ENCODE results near the gene SMIM33. TPM values are rescaled to one million over a fixed set of nuclear protein-coding genes. Genes with fewer than 3 reads are reported as not detected.

Gene SMIM33
- total RNA-seq, 4 donors from 2014 or later: 0.55 to 0.64 TPM; not detected in 2

DNA sequence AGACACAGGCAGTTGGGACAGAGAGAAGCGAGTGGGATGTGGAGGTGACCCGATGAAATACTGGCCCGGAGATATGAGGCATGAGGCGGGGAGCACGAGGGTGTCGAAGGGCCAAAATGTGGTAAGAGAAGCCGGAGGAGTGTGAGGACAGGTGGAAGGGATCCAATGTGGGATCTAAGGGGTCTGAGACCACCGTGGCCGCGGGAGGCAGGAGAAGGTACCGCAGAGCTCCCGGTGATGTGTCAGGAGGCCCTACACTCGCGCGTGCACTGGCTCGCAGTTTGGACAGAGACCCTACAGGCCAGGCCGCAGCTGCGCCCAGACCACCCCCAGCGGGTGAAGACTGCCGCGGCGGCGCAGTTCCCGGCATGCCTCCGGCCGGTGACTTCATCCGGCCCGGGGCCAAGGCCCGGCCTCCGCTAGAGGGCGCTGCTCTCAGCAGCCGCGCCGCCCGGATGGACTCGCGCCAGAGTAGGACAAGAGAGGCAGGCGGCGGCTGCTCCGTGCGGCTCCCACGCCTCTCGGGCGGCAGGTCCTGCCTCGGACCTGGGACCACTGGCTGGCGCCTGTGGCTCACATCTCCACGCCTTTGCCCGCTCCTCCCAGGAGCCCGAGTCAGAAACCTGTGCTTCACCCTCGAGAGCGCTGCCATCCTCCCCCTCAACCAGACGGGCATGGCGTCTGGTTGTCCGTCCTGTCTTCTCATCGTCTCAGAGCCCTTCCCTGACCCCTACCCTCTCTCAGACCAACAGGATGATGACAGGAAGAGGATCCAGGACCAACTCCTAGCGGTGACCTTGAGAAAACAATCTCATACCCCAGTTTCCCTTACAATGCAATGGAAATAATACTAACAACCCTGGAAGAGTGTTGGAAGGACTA lies 47.1 kb downstream of the SMIM33 start:
- H3K27ac ChIP-seq: peak overlapping the region; percentile 72 to 86 (median 85)
- intact Hi-C loops (cut with DNase I; ENCODE audit: low total_unique reads): no loop called here
- 5 to 24% methylated on average over 7 to 42 of the region's 56 CpGs for WGBS, 2 donors (ENCODE audit: low coverage in 1 of 2)
- H3K4me3 ChIP-seq: peak overlapping the region; percentile 34 to 56 (median 49)
- DNase-seq: peak; percentile 93
- H3K27me3 ChIP-seq: no peaks in the 10 kb centered on the region
- peaks cover 0 to 9% (median 8%) of the 10 kb centered on the region in 4 donors for H3K4me1 ChIP-seq
- in situ Hi-C loops (cut with MboI; ENCODE audit: low pct_ligation_motif_present in 1 of 4, low pct_unique_long_range_greater_than_20kb in 1 of 4, low sequenced_read_pairs in 3 of 4): loop anchor here in 3 of 4 donors (5.0 to 10.0 kb wide), 3 partner anchors 91 to 96 kb away; no protein-coding TSS in a partner anchor
- peak; percentile 79 to 91 (median 90) for TF ChIP-seq POLR2AphosphoS5 (IDR thresholded peaks at IDR 0.05)
- peak; percentile 74 for TF ChIP-seq POLR2A (IDR thresholded peaks at IDR 0.05)
- no peak for TF ChIP-seq EP300 (IDR thresholded peaks at IDR 0.05; ENCODE audit: low read depth)
- TF ChIP-seq CTCF (IDR thresholded peaks at IDR 0.05): peak; percentile 93 to 99 (median 98)
- H3K36me3 ChIP-seq: no peaks in the 10 kb centered on the region
- no peaks in the 10 kb centered on the region for H3K9me3 ChIP-seq

Small RNAs within 50 kb of the gene (small RNA-seq; reads per million reads assigned to genes)
- gene RNU5B-4P: 0 reads per million in 4 donors

Other genes with a start within 250 kb of the SMIM33 start
- 100 to 1,000 TPM in 3 of 4 donors, 10 to 100 TPM in 1; 97.3 to 190 (median 134) TPM for gene MATR3, start 177.3 kb upstream of the SMIM33 start, total RNA-seq
- 10 to 100 TPM; 13.8 to 67.3 (median 36.5) TPM for gene PAIP2, start 129.2 kb upstream of the SMIM33 start, total RNA-seq
- gene SLC23A1, start 87.7 kb upstream of the SMIM33 start, total RNA-seq: 1 to 10 TPM in 2 of 4 donors, under 1 TPM in 1, not detected in 1; 0.80 to 9.5 (median 7.4) TPM
- gene MZB1, start 81.1 kb upstream of the SMIM33 start, total RNA-seq: 10 to 100 TPM in 1 of 4 donors, 1 to 10 TPM in 1, not detected in 2; 4.0 to 39.2 TPM
- 1 to 10 TPM in 1 of 4 donors, under 1 TPM in 2, not detected in 1; 0.55 to 1.1 (median 0.60) TPM for gene PROB1, start 75.9 kb upstream of the SMIM33 start, total RNA-seq
- gene SPATA24, start 66.9 kb upstream of the SMIM33 start, total RNA-seq: 1 to 10 TPM in 2 of 4 donors, not detected in 2; 3.0 TPM
- gene DNAJC18, start 31.5 kb upstream of the SMIM33 start, total RNA-seq: 1 to 10 TPM in 3 of 4 donors, under 1 TPM in 1; 0.37 to 3.8 (median 3.2) TPM
- gene ECSCR, start 8.3 kb upstream of the SMIM33 start, total RNA-seq: 1 to 10 TPM in 3 of 4 donors, not detected in 1; 2.2 to 4.8 (median 3.6) TPM
- 10 to 100 TPM; 12.2 to 51.5 (median 19.1) TPM for gene STING1, start 11.8 kb downstream of the SMIM33 start, total RNA-seq
- 100 to 1,000 TPM in 2 of 4 donors, 10 to 100 TPM in 2; 45.6 to 134 (median 80.8) TPM for gene UBE2D2, start 90.3 kb downstream of the SMIM33 start, total RNA-seq
- gene CXXC5, start 177.3 kb downstream of the SMIM33 start, total RNA-seq: 10 to 100 TPM; 26.5 to 50.7 (median 36.2) TPM